ENCODE measurements around the gene FHIT. TPM values are rescaled to one million over a fixed set of nuclear protein-coding genes. Genes with fewer than 3 reads are reported as not detected.
"Not testable (repeated sequence)": the region's sequence is repeated elsewhere in the genome, so short reads cannot be mapped to it uniquely, and the experiment has no call there.

Gene FHIT
- total and polyA plus RNA-seq, 4 donors: 2.1 to 14.7 (median 6.6) TPM

- TF ChIP-seq REST (IDR thresholded peaks at IDR 0.05) (no peak), GABPA (IDR thresholded peaks at IDR 0.05 in 1 of 2, conservative IDR thresholded peaks at IDR 0.05 in 1 of 2) (no peak)
Measured at GRCh38 chr3:60990442-60990730, 260.9 kb downstream of the FHIT start (continued).

GRCh38 chr3:60989626-60990441 lies 261.4 kb downstream of the FHIT start:
- DNase-seq (ENCODE audit: low spot score): no peak
- no peaks in the 10 kb centered on the region for H3K36me3 ChIP-seq (ENCODE audit: control insufficient read depth in 4 of 4, insufficient read depth in 3 of 4, low read depth in 1 of 4, low read length in 3 of 4)
- no peak overlapping the region for H3K9ac ChIP-seq (ENCODE audit: low read depth in 1 of 2, low read length in 2 of 2)
- H3K4me1 ChIP-seq (ENCODE audit: control insufficient read depth in 4 of 4, insufficient read depth in 4 of 4, low read length in 3 of 4): no peaks in the 10 kb centered on the region
- no peak overlapping the region for H3K27ac ChIP-seq (ENCODE audit: low read depth in 1 of 2, low read length in 2 of 2)
- no peak overlapping the region for H3K4me3 ChIP-seq (ENCODE audit: low read depth in 1 of 3, low read length in 3 of 3)
- WGBS: 80% methylated on average over 11 of the region's 11 CpGs
- H3K27me3 ChIP-seq (ENCODE audit: control insufficient read depth in 4 of 4, insufficient read depth in 4 of 4, low read length in 3 of 4): no peaks in the 10 kb centered on the region
- no peak for TF ChIP-seq FOXA2 (IDR thresholded peaks at IDR 0.05)
- TF ChIP-seq GABPA (IDR thresholded peaks at IDR 0.05 in 1 of 2, conservative IDR thresholded peaks at IDR 0.05 in 1 of 2): no peak
- TF ChIP-seq ATF3 (IDR thresholded peaks at IDR 0.05): no peak
- no peak for TF ChIP-seq NR2F2 (IDR thresholded peaks at IDR 0.05)
- TF ChIP-seq SP1 (IDR thresholded peaks at IDR 0.05): no peak
- no peak for TF ChIP-seq RXRA (IDR thresholded peaks at IDR 0.05)
- no peak for TF ChIP-seq MAX (IDR thresholded peaks at IDR 0.05)
- no peak for TF ChIP-seq FOXA1 (IDR thresholded peaks at IDR 0.05)
- no peak for TF ChIP-seq YY1 (IDR thresholded peaks at IDR 0.05)
- TF ChIP-seq RAD21 (IDR thresholded peaks at IDR 0.05): no peak
- TF ChIP-seq REST (IDR thresholded peaks at IDR 0.05): no peak
- no peak for TF ChIP-seq JUND (IDR thresholded peaks at IDR 0.05)
- no peak for TF ChIP-seq HNF4G (IDR thresholded peaks at IDR 0.05)
- no peak for TF ChIP-seq ZBTB33 (IDR thresholded peaks at IDR 0.05)
- no peak for TF ChIP-seq TAF1 (conservative IDR thresholded peaks at IDR 0.05)
- TF ChIP-seq HNF4A (conservative IDR thresholded peaks at IDR 0.05): no peak
- no peak for TF ChIP-seq CTCF (IDR thresholded peaks at IDR 0.05; ENCODE audit: low read depth, low read length, missing input control)
- no peak for TF ChIP-seq EGR1 (IDR thresholded peaks at IDR 0.05; ENCODE audit: low read depth in 2 of 2)
- H3K9me3 ChIP-seq (ENCODE audit: control insufficient read depth in 4 of 4, low read length in 3 of 4): peaks cover 0 to 3% (median 2%) of the 10 kb centered on the region in 4 donors

- not testable (repeated sequence) for DNase-seq (ENCODE audit: low spot score); H3K9ac ChIP-seq (ENCODE audit: low read depth in 1 of 2, low read length in 2 of 2); H3K9me3 ChIP-seq (ENCODE audit: control insufficient read depth in 4 of 4, low read length in 3 of 4); H3K36me3 ChIP-seq (ENCODE audit: control insufficient read depth in 4 of 4, insufficient read depth in 3 of 4, low read depth in 1 of 4, low read length in 3 of 4); H3K27me3 ChIP-seq (ENCODE audit: control insufficient read depth in 4 of 4, insufficient read depth in 4 of 4, low read length in 3 of 4); H3K27ac ChIP-seq (ENCODE audit: low read depth in 1 of 2, low read length in 2 of 2); H3K4me1 ChIP-seq (ENCODE audit: control insufficient read depth in 4 of 4, insufficient read depth in 4 of 4, low read length in 3 of 4); H3K4me3 ChIP-seq (ENCODE audit: low read depth in 1 of 3, low read length in 3 of 3)
- 93% methylated on average over 1 of the region's 1 CpG for WGBS
Measured at GRCh38 chr3:60987191-60987590, 264.1 kb downstream of the FHIT start.

All from liver (tissue), 9 donors.